HG02938 (cell line): Measurements from ENCODE around the gene TMEM139.

ENCODE experiments used
- ATAC-seq: cut with Tn5 transposase; IDR thresholded peaks from one replicate; pipeline ENCODE4 v1.9.1; 2021; ENCODE audit warnings: mild to moderate bottlenecking, moderate library complexity; ENCODE audit not compliant: unreplicated experiment

The TMEM139 gene

GRCh38 chr7:143321734-143322133, 37.0 kb downstream of the TMEM139 start:
- ATAC-seq: no peak

DNA sequence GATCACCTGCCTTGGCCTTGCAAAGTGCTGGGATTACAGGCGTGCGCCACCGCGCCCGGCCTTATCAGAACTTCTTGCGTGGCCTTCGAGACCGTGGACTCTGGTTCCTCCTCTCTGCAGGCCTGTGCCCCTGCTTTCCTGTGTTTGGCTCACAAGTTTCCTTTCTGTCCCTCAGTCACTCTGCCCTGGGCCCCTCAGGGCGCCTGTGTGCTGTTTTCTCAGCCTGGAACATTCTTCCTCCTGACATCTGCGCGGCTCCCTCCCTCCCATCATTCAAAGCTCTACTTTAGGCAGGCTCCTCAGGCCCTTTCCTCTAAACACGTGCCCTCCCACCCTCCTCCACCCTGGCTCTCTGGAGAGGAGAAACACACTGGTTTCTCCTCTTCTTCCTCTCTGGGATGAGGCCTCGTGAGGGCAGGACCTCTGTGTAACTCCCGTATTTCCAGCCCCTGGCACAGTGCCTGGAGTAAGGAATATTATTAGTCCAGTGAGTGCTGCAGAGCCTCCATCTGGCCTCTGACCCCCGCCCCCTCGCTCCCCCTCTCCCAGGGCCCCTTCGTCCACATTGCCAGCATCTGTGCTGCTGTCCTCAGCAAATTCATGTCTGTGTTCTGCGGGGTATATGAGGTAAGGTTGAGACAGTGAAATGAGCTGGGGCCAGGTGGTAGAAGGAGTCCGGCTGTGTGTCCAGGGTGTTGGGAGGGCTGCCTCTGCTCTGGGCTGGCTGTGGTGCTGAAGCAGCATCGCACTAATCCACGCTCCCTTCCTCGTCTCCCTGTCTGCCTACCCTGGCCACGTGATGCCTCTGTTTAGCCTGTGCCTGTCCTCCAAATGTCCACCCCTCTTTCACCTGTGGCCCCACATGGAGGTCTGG, 38.2 kb downstream of the TMEM139 start:
- no peak for ATAC-seq

DNA sequence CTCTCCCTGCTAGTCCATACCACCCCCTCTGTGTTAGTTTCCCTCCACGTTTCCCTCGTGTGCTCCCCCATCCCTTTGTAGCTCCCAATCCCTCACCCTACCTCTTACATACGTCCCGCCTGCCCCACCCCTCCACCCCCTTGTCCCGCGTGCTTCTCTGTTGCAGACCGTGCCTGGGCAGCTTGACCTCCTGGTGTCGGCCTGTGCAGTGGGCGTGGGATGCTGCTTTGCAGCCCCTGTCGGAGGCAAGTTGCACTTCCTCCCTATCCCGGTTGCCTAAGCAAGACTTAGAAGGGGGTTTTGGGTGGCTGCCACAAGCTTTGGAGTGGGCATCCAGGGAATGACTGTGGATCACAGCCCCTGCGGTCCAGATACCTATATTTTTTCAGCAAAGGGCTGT, 38.9 kb downstream of the TMEM139 start:
- no peak for ATAC-seq

DNA sequence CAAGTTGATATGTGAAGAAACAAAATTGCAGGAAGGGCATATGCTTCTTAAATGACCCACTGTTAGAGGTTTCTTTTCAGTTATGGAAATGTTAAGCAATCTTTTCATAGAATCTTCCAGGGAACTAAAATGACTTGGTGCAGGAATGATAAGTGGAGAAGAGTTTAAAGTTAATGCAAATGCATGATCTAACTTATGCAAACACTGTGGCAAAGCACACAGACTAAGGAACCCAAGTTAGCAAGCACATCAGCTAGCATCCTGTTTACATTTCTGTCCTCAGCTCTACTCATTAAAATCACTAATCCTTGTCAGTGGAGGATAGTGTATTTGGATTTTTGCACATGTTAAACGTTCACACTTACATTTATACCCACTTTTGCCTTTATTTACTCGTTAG, 40.5 kb downstream of the TMEM139 start:
- no peak for ATAC-seq

DNA sequence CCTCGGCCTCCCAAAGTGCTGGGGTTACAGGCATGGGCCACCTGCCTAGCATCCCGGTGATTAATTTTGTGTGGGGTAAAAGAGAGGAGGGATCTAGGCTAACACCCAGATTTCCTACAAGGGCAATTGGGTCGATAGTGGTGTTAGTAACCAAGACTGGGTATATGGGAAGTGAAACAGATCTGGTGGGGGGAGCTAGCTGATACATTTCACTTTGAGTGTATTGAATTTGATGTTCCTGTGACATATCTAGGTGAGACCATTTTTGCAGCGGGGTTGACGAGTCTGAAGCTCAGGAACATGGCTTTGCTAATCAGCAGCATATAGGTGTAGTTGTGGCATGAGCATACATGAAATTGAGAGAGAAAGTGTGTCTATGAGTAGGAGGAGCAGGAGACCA, 43.1 kb downstream of the TMEM139 start:
- ATAC-seq: no peak

- ATAC-seq: no peak
Observed at GRCh38 chr7:143329471-143330170, 44.9 kb downstream of the TMEM139 start.

GRCh38 chr7:143331179-143331801, 46.5 kb downstream of the TMEM139 start:
- no peak for ATAC-seq

DNA sequence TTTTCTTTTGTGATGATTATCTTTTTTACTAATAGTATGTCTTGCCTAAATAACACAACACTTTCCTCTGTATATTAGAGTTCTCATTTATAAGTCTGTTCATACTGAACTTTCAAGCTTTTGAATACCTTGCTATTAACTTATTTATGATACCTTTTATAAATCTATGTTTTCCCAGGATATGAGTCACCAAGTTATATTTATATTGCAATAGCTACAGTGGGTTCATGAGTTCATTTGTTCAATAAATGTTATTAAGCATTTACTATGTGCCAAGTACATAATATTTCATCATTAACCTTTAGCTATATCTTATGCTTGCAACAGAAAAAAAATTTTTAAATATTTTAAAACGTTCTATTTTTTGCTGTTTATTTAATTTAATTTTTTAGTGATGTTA, 49.5 kb downstream of the TMEM139 start:
- no peak for ATAC-seq

GRCh38 chr7:143337216-143337615, 52.5 kb downstream of the TMEM139 start:
- no peak for ATAC-seq
